T-helper 2 cell treated with Interferon-gamma antibody and Interleukin-4, amounts not matched to agents 5 μg/mL and 100 μg/mL, for 36 hours (primary cell): ENCODE measurements around the gene USP9X.
"Not testable (repeated sequence)": the region's sequence is repeated elsewhere in the genome, so short reads cannot be mapped to it uniquely, and the experiment has no call there.

Experiments used
- DNase-seq: peaks from one replicate; pipeline ENCODE4 v3.0.0; 2021; ENCODE audit warnings: low spot score
- H3K27ac Mint-ChIP-seq: one replicate; pipeline ENCODE4 v1.8.0; 2021; ENCODE audit warnings: mild to moderate bottlenecking, mixed read lengths
- H3K27me3 Mint-ChIP-seq: one replicate; pipeline ENCODE4 v1.8.0; 2021; ENCODE audit warnings: low read depth, mixed read lengths
- H3K36me3 Mint-ChIP-seq: one replicate; pipeline ENCODE4 v1.8.0; 2021; ENCODE audit warnings: low read depth, mixed read lengths
- H3K4me1 Mint-ChIP-seq: one replicate; pipeline ENCODE4 v1.8.0; 2021; ENCODE audit warnings: low read depth, mixed read lengths
- H3K4me3 Mint-ChIP-seq: one replicate; pipeline ENCODE4 v1.8.0; 2022; ENCODE audit warnings: mild to moderate bottlenecking, moderate library complexity, mixed read lengths
- H3K9me3 Mint-ChIP-seq: one replicate; pipeline ENCODE4 v1.8.0; 2021; ENCODE audit warnings: mixed read lengths

Gene USP9X

GRCh38 chrX:41224605-41225004 lies 139.4 kb downstream of the USP9X start:
- Mint-ChIP-seq H3K27ac (no peak overlapping the region), H3K27me3 (no peaks in the 10 kb centered on the region), H3K36me3 (peaks cover 51% of the 10 kb centered on the region), H3K4me1 (peaks cover 1% of the 10 kb centered on the region), H3K9me3 (no peaks in the 10 kb centered on the region), H3K4me3 (no peak overlapping the region)
- DNase-seq = no peak

- Mint-ChIP-seq H3K4me1 (peaks cover 2% of the 10 kb centered on the region), H3K4me3 (no peak overlapping the region), H3K9me3 (no peaks in the 10 kb centered on the region), H3K27ac (no peak overlapping the region), H3K27me3 (no peaks in the 10 kb centered on the region), H3K36me3 (peaks cover 20% of the 10 kb centered on the region)
- DNase-seq = no peak
Measured at GRCh38 chrX:41233988-41234387, 148.7 kb downstream of the USP9X start.

GRCh38 chrX:41234471-41234870 lies 149.2 kb downstream of the USP9X start:
- not testable (repeated sequence) for H3K27me3 Mint-ChIP-seq, H3K4me3 Mint-ChIP-seq, DNase-seq, H3K4me1 Mint-ChIP-seq, H3K9me3 Mint-ChIP-seq, H3K27ac Mint-ChIP-seq
- peaks cover 17% of the 10 kb centered on the region for H3K36me3 Mint-ChIP-seq

- H3K27me3 Mint-ChIP-seq = no peaks in the 10 kb centered on the region
- H3K9me3 Mint-ChIP-seq = no peaks in the 10 kb centered on the region
- H3K36me3 Mint-ChIP-seq = peaks cover 16% of the 10 kb centered on the region
- no peak overlapping the region for H3K4me3 Mint-ChIP-seq
- no peak for DNase-seq
- H3K4me1 Mint-ChIP-seq = peaks cover 2% of the 10 kb centered on the region
- H3K27ac Mint-ChIP-seq = no peak overlapping the region
Measured at GRCh38 chrX:41234962-41235361, 149.7 kb downstream of the USP9X start.

GRCh38 chrX:41236629-41237028 lies 151.4 kb downstream of the USP9X start:
- Mint-ChIP-seq H3K27me3 (no peaks in the 10 kb centered on the region), H3K4me1 (peaks cover 2% of the 10 kb centered on the region), H3K9me3 (no peaks in the 10 kb centered on the region), H3K36me3 (peaks cover 13% of the 10 kb centered on the region), H3K4me3 (no peak overlapping the region), H3K27ac (no peak overlapping the region)
- DNase-seq = no peak

GRCh38 chrX:41240509-41240908 lies 155.3 kb downstream of the USP9X start:
- Mint-ChIP-seq H3K4me1 (peaks cover 2% of the 10 kb centered on the region), H3K27me3 (no peaks in the 10 kb centered on the region), H3K4me3 (no peak overlapping the region), H3K9me3 (no peaks in the 10 kb centered on the region), H3K36me3 (no peaks in the 10 kb centered on the region), H3K27ac (no peak overlapping the region)
- no peak for DNase-seq

GRCh38 chrX:41241962-41242361 lies 156.7 kb downstream of the USP9X start:
- Mint-ChIP-seq H3K36me3 (no peaks in the 10 kb centered on the region), H3K27ac (no peak overlapping the region)

GRCh38 chrX:41245641-41246040 lies 160.4 kb downstream of the USP9X start:
- Mint-ChIP-seq H3K9me3 (no peaks in the 10 kb centered on the region), H3K36me3 (no peaks in the 10 kb centered on the region), H3K27me3 (no peaks in the 10 kb centered on the region), H3K27ac (no peak overlapping the region), H3K4me1 (peaks cover 1% of the 10 kb centered on the region), H3K4me3 (no peak overlapping the region)
- DNase-seq = no peak

More at GRCh38 chrX:41241962-41242361, 156.7 kb downstream of the USP9X start:
- Mint-ChIP-seq H3K27me3 (no peaks in the 10 kb centered on the region), H3K9me3 (no peaks in the 10 kb centered on the region), H3K4me1 (peaks cover 4% of the 10 kb centered on the region), H3K4me3 (no peak overlapping the region)
- DNase-seq = no peak

- Mint-ChIP-seq H3K4me3 (no peak overlapping the region), H3K9me3 (no peaks in the 10 kb centered on the region), H3K27me3 (no peaks in the 10 kb centered on the region), H3K4me1 (peaks cover 9% of the 10 kb centered on the region), H3K36me3 (no peaks in the 10 kb centered on the region), H3K27ac (no peak overlapping the region)
- no peak for DNase-seq
Measured at GRCh38 chrX:41250867-41251266, 165.6 kb downstream of the USP9X start.

GRCh38 chrX:41257801-41258200 lies 172.6 kb downstream of the USP9X start:
- DNase-seq = no peak
- no peak overlapping the region for H3K27ac Mint-ChIP-seq
- H3K4me3 Mint-ChIP-seq = no peak overlapping the region
- no peaks in the 10 kb centered on the region for H3K36me3 Mint-ChIP-seq
- H3K4me1 Mint-ChIP-seq = peaks cover 6% of the 10 kb centered on the region
- peaks cover 3% of the 10 kb centered on the region for H3K9me3 Mint-ChIP-seq
- peaks cover 3% of the 10 kb centered on the region for H3K27me3 Mint-ChIP-seq

GRCh38 chrX:41258226-41258625 lies 173.0 kb downstream of the USP9X start:
- DNase-seq = no peak
- Mint-ChIP-seq H3K4me1 (peaks cover 4% of the 10 kb centered on the region), H3K4me3 (no peak overlapping the region), H3K9me3 (peaks cover 3% of the 10 kb centered on the region), H3K27ac (no peak overlapping the region), H3K27me3 (peaks cover 3% of the 10 kb centered on the region), H3K36me3 (no peaks in the 10 kb centered on the region)

GRCh38 chrX:41258871-41259270 lies 173.6 kb downstream of the USP9X start:
- H3K27ac Mint-ChIP-seq = no peak overlapping the region
- no peak overlapping the region for H3K4me3 Mint-ChIP-seq
- no peaks in the 10 kb centered on the region for H3K4me1 Mint-ChIP-seq
- no peaks in the 10 kb centered on the region for H3K36me3 Mint-ChIP-seq
- peaks cover 3% of the 10 kb centered on the region for H3K27me3 Mint-ChIP-seq
- H3K9me3 Mint-ChIP-seq = peaks cover 3% of the 10 kb centered on the region
- no peak for DNase-seq

GRCh38 chrX:41259516-41259915 lies 174.3 kb downstream of the USP9X start:
- no peak for DNase-seq
- Mint-ChIP-seq H3K27me3 (peaks cover 3% of the 10 kb centered on the region), H3K36me3 (no peaks in the 10 kb centered on the region), H3K4me1 (no peaks in the 10 kb centered on the region), H3K9me3 (peaks cover 3% of the 10 kb centered on the region), H3K4me3 (no peak overlapping the region), H3K27ac (no peak overlapping the region)

- Mint-ChIP-seq H3K9me3 (peaks cover 3% of the 10 kb centered on the region), H3K27me3 (no peaks in the 10 kb centered on the region), H3K4me3 (peak overlapping the region; percentile 18), H3K36me3 (no peaks in the 10 kb centered on the region), H3K27ac (peak overlapping the region; percentile 52), H3K4me1 (peaks cover 2% of the 10 kb centered on the region)
- peak; percentile 52 for DNase-seq
Measured at GRCh38 chrX:41265615-41266014, 180.4 kb downstream of the USP9X start.

GRCh38 chrX:41273638-41274037 lies 188.4 kb downstream of the USP9X start:
- Mint-ChIP-seq H3K27ac (no peak overlapping the region), H3K36me3 (no peaks in the 10 kb centered on the region), H3K4me3 (no peak overlapping the region), H3K27me3 (no peaks in the 10 kb centered on the region), H3K9me3 (no peaks in the 10 kb centered on the region), H3K4me1 (peaks cover 7% of the 10 kb centered on the region)
- no peak for DNase-seq
